HUDEP-2 (cell line): Measurements from ENCODE around the gene DIP2B.

Experiments
- DNase-seq, 76 experiments: peaks; one replicate each; lab custom pipeline; 2025; ENCODE audit not compliant: unreplicated experiment in 76 of 76; lab: John Stamatoyannopoulos, UW

DIP2B gene

DNA sequence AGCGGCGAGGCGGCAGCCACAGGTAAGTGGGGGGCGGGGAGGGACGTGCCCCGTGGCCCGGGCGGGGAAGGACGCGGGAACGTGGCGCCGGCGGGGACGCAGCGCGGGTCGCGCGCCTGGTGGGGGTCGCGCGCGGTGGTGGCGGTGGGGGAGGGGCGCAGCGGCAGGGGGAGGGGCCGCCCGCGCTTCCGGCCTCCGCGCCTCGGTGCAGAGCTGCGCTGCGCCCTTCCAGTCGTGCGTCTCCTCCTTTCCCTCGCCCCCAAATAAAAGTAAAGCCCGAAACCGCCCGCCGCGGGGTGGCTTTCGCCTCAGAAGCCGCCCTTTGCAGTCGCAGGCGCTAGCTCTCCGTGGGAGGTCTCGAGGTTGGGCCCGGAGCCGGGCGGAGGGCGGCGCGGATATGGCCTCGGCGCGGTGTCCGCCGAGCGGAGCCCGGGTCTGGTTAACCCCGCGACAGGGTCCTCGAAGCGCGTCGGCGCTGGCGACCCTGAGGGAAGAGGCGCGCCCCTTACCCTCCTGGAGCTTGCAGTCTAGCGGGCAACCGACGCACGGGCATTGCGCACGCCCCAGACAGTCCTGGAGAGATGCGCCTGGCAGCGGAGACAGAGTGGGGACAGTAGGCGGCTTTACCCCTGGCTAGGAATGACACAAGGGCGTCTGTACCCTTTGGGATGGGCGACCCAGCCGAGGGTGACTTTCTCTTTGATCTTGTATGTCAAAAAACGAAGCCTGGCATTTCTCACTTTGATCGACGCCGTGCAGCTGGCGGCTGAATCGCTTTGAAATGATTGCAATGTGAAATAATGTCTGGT lies 259.7 kb downstream of the DIP2B start:
- peak in 34 of 76 experiments; percentile 12 to 64 (median 48) for DNase-seq

- DNase-seq, result peak in 47 of 76 experiments; percentile 4 to 70 (median 28)
Observed at GRCh38 chr12:50765095-50765911, 260.5 kb downstream of the DIP2B start.

GRCh38 chr12:50768391-50768790 lies 263.6 kb downstream of the DIP2B start:
- DNase-seq, result no peak

DNA sequence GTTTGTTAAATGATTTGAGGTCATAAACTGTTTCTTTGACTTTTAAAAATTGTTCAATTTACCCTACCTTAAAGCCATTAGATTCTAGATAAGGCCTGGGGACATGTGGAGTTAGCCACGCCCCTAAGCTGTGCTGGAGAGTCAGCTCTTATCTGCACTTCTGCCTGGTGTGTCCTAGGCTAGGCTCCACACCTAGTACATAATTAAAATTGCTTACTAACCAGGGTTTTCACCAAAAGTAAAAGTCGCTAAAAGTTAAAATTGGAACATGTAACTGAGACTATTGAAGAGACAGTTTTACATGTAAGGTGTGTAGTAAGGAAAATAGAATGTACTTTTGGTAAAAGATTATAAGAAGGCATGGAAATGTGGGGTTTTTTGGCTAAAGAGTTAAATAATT lies 264.0 kb downstream of the DIP2B start:
- DNase-seq, result peak in 72 of 76 experiments; percentile 12 to 81 (median 56)

GRCh38 chr12:50771409-50771808 lies 266.6 kb downstream of the DIP2B start:
- no peak for DNase-seq

DNA sequence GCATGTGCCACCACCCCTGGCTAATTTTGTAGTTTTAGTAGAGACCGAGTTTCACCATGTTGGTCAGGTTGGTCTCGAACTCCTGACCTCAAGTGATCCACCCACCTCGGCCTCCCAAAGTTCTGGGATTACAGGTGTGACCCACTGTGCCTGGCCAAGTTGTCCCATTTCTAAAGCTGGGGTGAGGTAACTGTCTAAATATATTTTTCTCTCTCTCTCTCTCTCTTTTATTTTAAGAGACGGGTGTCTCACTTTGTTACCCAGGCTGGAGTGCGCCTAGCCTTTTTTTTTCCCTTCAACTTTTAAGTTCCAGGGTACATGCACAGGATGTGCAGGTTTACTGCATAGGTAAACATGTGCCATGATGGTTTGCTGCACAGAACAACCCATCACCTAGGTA lies 267.7 kb downstream of the DIP2B start:
- no peak for DNase-seq

DNA sequence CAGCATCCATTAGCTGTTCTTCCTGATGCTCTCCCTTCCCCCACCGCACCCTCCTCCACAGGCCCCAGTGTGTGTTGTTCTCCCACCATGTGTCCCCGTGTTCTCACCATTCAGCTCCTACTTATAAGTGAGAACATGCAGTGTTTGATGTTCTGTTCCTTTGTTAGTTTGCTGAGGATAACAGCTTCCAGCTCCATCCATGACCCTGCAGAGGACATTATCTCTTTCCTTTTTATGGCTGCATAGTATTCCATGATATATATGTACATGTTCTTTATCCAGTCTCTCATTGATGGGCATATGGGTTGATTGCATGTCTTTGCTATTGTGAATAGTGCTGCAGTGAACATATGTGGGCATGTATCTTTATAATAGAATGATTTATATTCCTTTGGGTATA lies 268.1 kb downstream of the DIP2B start:
- DNase-seq, result no peak

DNA sequence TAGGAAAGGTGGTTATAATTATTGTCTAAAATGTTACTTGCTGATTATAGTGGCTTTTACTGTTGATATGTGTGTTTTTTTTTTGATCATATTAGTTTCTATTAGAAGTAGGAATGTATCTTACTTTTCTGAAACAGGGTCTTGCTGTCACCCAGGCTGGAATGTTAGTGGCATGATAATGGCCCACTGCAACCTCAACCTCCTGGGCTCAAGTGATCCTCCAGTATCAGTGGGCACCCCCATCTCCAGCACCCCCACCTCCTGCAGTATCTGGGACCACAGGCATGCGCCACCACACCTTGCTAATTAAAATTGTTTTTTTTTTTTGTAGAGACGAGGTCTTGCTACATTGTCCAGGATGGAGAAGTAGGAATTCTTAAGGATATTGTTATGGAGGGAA lies 270.5 kb downstream of the DIP2B start:
- DNase-seq, result no peak

GRCh38 chr12:50776749-50777728 lies 272.3 kb downstream of the DIP2B start:
- DNase-seq, result no peak

DNA sequence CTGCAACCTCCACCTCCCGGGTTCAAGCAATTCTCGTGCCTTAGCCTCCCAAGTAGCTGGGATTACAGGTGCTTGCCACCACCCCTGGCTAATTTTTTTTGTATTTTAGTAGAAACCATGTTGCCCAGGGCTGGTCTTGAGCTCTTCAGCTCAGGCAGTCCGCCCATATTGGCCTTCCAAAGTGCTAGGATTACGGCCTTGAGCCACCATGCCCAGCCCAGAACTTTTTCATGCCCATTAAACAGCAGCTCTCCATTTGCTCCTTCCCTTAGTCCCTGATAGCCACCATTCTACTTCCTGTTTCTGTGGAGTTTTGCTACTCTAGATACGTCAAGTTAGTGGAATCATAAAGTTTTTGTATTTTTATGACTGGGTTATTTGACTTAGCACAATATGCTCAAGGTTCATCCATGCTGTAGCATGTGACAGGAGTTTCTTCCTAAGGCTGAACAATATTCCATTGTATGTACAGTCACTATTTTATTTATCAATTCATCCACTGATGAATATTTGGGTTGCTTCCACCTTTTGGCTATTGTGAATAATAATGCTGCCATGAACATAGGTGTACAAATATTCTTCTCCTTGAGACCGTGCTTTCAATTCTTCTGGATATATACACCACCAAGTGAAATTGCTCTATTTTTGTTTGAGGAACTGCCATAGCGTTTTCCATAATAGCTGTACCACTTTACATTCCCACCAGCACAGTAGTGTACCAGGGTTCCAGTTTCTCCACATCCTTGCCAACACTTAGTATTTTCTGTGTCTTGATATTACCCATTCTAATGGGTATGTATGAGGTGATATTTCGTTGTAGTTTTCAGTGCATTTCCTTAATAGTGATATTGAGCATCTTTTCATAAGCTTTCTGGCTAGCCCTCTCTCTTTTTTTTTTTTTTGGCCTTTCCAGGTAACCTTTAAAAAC lies 274.1 kb downstream of the DIP2B start:
- DNase-seq, result no peak

DNA sequence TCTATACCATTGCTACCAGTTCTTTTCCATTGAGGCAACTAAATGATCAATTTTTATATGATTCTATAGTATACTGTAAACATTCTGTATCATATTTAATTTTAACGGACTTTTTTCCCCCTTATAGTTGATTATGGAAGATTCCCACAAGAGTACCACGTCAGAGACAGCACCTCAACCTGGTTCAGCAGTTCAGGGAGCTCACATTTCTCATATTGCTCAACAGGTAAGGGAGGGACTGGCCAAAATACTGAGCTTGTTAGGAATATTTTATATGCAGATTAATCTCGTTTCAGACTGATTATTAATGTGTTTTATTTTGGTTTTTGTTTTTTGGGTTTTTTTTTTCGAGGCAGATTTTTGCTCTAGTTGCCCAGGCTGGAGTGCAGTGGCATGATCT lies 275.2 kb downstream of the DIP2B start:
- no peak for DNase-seq

DNA sequence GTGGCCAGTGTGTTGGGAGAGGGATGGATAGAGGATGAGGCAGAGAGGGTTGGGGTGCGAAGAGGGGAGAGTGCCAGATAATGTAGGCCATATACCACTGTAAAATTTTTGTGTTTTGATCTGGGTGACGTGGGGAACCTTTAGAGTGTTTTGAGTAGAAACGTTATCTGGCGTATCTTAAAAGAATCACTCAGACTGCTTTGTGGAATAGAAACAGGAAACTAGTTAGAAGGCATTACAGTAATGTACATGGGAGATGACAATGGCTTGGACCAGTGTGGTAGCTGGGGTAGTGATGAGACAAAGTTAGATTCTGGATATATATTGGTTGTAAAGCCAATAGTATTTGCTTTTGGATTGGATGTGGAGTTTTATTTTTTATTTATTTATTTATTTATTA lies 279.7 kb downstream of the DIP2B start:
- no peak for DNase-seq

DNA sequence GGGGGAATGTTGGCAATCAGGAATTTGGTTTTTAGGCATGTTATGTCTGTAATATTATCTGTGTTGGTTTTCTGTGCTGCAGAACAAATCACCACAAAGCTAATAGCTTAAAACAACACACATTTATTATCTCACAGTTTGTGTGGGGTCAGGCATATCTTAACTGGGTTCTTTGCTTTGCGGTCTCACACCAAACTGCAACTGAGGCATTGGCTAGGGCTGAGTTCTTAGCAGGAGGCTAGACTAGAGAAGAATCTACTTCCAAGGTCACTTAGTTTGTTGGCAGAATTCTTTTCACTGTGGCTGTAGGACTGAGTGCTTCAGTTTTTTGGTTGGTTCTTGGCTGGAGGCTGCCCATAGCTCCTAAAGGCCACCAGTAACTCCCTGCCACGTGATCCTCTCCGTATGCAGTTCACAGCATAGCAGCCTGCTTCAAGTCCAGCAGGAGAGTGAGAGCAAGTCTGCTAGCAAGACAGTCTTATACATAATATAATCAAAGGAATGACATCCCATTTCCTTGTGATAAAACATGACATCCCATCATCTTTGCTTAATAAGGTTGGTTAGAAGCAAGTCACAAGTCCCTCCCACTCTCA lies 280.7 kb downstream of the DIP2B start:
- no peak for DNase-seq

DNA sequence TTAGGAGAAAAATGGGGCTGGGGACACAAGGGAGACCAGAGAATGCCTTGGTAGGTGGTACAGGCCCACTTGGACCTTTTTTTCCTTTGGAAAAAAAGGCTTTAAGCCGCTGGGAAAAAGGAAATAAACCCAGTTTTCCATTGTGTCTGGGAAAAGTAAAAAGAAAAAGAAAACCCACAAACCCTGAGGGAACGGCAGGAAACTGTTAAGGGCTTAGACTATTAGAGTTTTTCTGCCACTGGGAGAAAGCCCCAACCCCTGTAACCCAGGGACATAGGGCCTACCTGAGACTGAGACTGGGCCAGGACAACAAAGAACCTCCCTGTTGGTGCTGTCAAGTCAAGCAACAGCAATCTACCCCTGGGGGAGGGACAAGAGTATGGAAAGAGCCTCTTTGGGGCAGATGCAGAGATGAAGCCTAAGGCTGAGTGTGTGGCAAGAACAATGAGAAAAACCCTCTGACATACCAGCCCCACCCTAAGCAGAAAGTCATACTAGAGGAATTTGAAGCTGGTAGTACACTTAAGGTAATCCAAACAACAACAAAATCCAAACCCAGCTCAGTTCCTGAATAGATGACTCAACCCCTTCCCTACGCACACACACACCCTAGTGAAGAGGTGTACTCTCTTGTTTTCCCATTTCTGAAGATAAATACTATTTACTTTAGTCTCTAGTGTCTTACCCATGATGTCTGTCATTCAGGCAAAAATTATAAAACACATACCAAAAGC lies 281.9 kb downstream of the DIP2B start:
- no peak for DNase-seq

GRCh38 chr12:50787618-50788017 lies 282.8 kb downstream of the DIP2B start:
- DNase-seq, result no peak

DNA sequence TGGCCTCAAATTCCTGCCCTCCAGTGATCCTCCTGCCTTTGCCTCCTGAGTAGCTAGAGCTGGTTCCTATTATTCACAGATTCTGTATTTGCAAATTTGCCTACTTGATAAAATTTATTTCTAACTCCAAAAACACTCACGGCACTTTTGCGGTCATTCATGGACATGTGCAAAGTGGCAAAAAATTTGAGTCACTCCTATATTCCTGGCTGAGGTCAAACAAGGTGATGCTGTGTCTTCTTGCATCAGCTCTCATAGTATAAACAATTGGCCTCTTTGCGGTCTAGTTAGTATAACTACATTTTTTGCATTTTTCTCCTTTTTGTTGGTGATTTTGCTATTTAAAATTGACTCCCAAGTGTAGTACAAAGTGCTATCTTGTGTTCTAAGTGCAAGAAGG lies 283.8 kb downstream of the DIP2B start:
- no peak for DNase-seq

GRCh38 chr12:50790081-50790480 lies 285.3 kb downstream of the DIP2B start:
- no peak for DNase-seq
